B cell (primary cell): ENCODE results near the gene NAIF1. TPM values are rescaled to one million over a fixed set of nuclear protein-coding genes. Genes with fewer than 3 reads are reported as not detected.

Source experiments
- ATAC-seq: fragments of 200-7000 bp; cut with Tn5 transposase; one replicate; pipeline ENCODE4 v1.10.0; 2021; ENCODE audit warnings: low read depth, mild to moderate bottlenecking, moderate number of reproducible peaks, moderate library complexity
- CTCF ChIA-PET: fragments of 350-600 bp; sonication (Branson Sonifier 250); formaldehyde crosslinking; loops from one replicate; lab custom pipeline; 2021; ENCODE audit warnings: antibody characterized with exemption, inconsistent platforms; lab: Charles Lee
- POLR2A ChIA-PET: fragments of 350-600 bp; sonication (Branson Sonifier 250); formaldehyde crosslinking; loops from one replicate; lab custom pipeline; 2021; ENCODE audit warnings: antibody characterized with exemption; lab: Charles Lee
- DNase-seq: peaks from one replicate; pipeline ENCODE4 v3.0.0; 2013
- H2AFZ ChIP-seq: 2 replicates; pipeline ENCODE4 v1.6.1; 2012; ENCODE audit warnings: mild to moderate bottlenecking, low read depth, low read length; ENCODE audit not compliant: insufficient read depth, poor library complexity, severe bottlenecking
- H3K27ac ChIP-seq, 2 donors: 1 replicate in 1 of 2; 2 replicates in 1 of 2; pipeline ENCODE4 v1.5.1; 2012 to 2013; ENCODE audit warnings: low read length in 2 of 2, mild to moderate bottlenecking in 2 of 2, moderate library complexity in 1 of 2
- H3K27me3 ChIP-seq, 4 experiments: fragments of 200-600 bp in 1 of 4; sonication (generic) in 1 of 4; replicated peaks in 1 of 4; 1 replicate in 2 of 4; 2 replicates in 2 of 4; pipeline versions ENCODE4 v1.6.1 to v1.7.0; 2013 to 2016; ENCODE audit warnings: low read length in 3 of 4, mild to moderate bottlenecking in 2 of 4, mixed read lengths in 1 of 4, moderate library complexity in 1 of 4; ENCODE audit not compliant: insufficient read depth in 4 of 4, control insufficient read depth in 3 of 4; ENCODE audit errors: control extremely low read depth in 1 of 4
- H3K36me3 ChIP-seq, 2 experiments: replicated peaks in 1 of 2; 1 replicate in 1 of 2; 2 replicates in 1 of 2; pipeline versions ENCODE4 v1.6.1 to v1.7.1; 2013; ENCODE audit warnings: low read length in 1 of 2; ENCODE audit not compliant: insufficient read depth in 2 of 2, control insufficient read depth in 1 of 2; ENCODE audit errors: control extremely low read depth in 1 of 2, extremely low read depth in 1 of 2
- H3K4me1 ChIP-seq, 2 donors: fragments of 200-600 bp in 1 of 2; sonication (generic) in 1 of 2; 1 replicate in 1 of 2; 2 replicates in 1 of 2; pipeline versions ENCODE4 v1.5.1 to v1.6.1; 2013 to 2017; ENCODE audit warnings: low read length in 2 of 2; ENCODE audit not compliant: control insufficient read depth in 2 of 2, insufficient read depth in 2 of 2
- H3K4me2 ChIP-seq: replicated peaks from 2 replicates; pipeline ENCODE3; 2012; ENCODE audit warnings: mild to moderate bottlenecking, low read depth, low read length; ENCODE audit not compliant: poor library complexity, severe bottlenecking
- H3K4me3 ChIP-seq, 5 experiments: fragments of 200-600 bp in 1 of 5; sonication (generic) in 1 of 5; 1 replicate in 3 of 5; 2 replicates in 2 of 5; pipeline versions ENCODE4 v1.5.1 to v1.7.0; 2011 to 2016; ENCODE audit warnings: low read length in 4 of 5, mild to moderate bottlenecking in 4 of 5, low read depth in 2 of 5, control low read depth in 1 of 5, moderate library complexity in 1 of 5; ENCODE audit not compliant: insufficient read depth in 1 of 5; ENCODE audit errors: control extremely low read depth in 1 of 5, extremely low read depth in 1 of 5
- H3K79me2 ChIP-seq: fragments of 200-600 bp; sonication (generic); one replicate; pipeline ENCODE4 v1.6.0; 2016; ENCODE audit warnings: low read length; ENCODE audit not compliant: control insufficient read depth, insufficient read depth
- H3K9ac ChIP-seq: fragments of 200-600 bp; sonication (generic); 2 replicates; pipeline ENCODE4 v1.6.1; 2017; ENCODE audit warnings: mild to moderate bottlenecking, low read length, moderate library complexity
- H3K9me3 ChIP-seq, 3 donors: one replicate each; pipeline versions ENCODE4 v1.6.1 to v1.7.1; 2013; ENCODE audit warnings: low read length in 2 of 3; ENCODE audit not compliant: control insufficient read depth in 2 of 3, insufficient read depth in 1 of 3; ENCODE audit errors: control extremely low read depth in 1 of 3
- H4K20me1 ChIP-seq: 2 replicates; pipeline ENCODE4 v1.6.0; 2012; ENCODE audit warnings: mild to moderate bottlenecking, low read length; ENCODE audit not compliant: insufficient read depth, control insufficient read depth, poor library complexity, severe bottlenecking
- H3K27ac Mint-ChIP-seq: one replicate; pipeline ENCODE4 v1.8.0; 2021; ENCODE audit warnings: mixed read lengths
- H3K27me3 Mint-ChIP-seq: one replicate; pipeline ENCODE4 v1.8.0; 2021; ENCODE audit warnings: mixed read lengths
- H3K4me1 Mint-ChIP-seq: one replicate; pipeline ENCODE4 v1.8.0; 2021; ENCODE audit warnings: mixed read lengths
- H3K4me3 Mint-ChIP-seq: one replicate; pipeline ENCODE4 v1.8.0; 2021; ENCODE audit warnings: mixed read lengths
- H3K9me3 Mint-ChIP-seq: one replicate; pipeline ENCODE4 v1.8.0; 2022; ENCODE audit warnings: mixed read lengths; ENCODE audit not compliant: insufficient read depth
- EZH2 ChIP-seq: IDR thresholded peaks from 2 replicates; pipeline ENCODE4 v1.6.1; 2012; ENCODE audit warnings: borderline replicate concordance, low read depth, mild to moderate bottlenecking, moderate library complexity, low read length; ENCODE audit not compliant: insufficient read depth, poor library complexity, severe bottlenecking
- WGBS: methylation state at CpG from one replicate; pipeline ENCODE4 v1.1.5; 2013; ENCODE audit warnings: missing lambda C conversion rate; ENCODE audit not compliant: insufficient coverage; 5-methylcytosine and 5-hydroxymethylcytosine counted together
- intact Hi-C: fragments of 100-400 bp; cut with micrococcal nuclease; formaldehyde crosslinking; loops from one replicate; pipeline ENCODE4 v1.10.0; 2022
- polyA plus RNA-seq: library from polyadenylated mRNA; depleted of rRNA; stranded (reverse); fragments of >200 nt; gene quantifications from 2 replicates; pipeline ENCODE4 v1.2.3, GENCODE V29; 2012
- total RNA-seq, 2 donors: library from RNA; stranded (reverse); fragments of 120-200 nt in 1 of 2; gene quantifications; 1 replicate in 1 of 2; 2 replicates in 1 of 2; pipeline versions ENCODE4 v1.2.3 to v1.2.4, GENCODE V29; 2013 to 2022
- TF ChIP-seq, protein P1 (sequence below): fragments of 200-600 bp; IDR thresholded peaks from one replicate; pipeline ENCODE4 v1.8.0; 2022; ENCODE audit warnings: antibody characterized with exemption, mild to moderate bottlenecking

NAIF1 gene
- total and polyA plus RNA-seq, 2 donors (not counting 1 experiment from before 2014, with no cell fraction given): 11.4 to 16.6 TPM

DNA sequence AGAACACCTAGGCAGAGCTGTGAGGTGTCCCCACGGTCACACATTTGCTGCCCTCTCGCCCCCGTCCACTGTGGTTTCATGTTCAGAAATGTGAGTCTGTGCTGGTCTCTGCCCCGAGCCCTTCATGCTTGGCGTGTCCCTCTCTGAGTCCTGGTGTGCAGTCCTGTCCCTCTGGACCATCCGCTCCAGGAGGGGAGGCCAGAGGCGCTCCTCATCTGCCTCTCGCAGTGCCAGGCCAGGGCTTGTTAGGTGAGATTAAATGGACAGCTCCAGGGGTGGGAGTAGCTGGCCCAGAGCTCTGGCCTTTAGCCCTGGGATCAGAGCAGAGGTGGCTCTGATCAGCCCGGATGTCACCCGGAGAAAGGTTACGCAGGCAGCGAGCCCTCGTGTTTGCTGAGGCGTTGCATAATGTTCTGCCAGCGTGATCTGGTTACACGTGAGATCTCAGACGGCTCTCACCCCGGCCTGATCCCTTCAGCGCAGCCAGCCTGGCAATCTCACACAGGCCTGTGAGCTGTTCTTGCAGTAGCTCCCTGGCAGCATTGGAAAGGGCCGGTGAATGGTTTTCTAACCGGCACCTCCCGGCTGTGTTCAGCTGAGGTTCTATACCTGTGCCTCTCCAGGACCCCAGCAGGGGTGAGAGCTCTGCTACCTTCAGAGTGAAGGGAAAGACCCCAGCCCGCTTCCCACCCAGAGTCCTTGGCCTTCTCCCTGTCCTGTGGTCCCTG is 35.9 kb upstream of the NAIF1 start:
- H3K9ac ChIP-seq: no peak overlapping the region
- peaks cover 60% of the 10 kb centered on the region for H4K20me1 ChIP-seq
- no peak overlapping the region for H3K27ac Mint-ChIP-seq
- ChIA-PET POLR2A (interaction anchor here (0.6 kb wide), 1 partner anchor 186 kb away, joined by 4 read pairs; the partner anchor contains the start of gene ST6GALNAC4), CTCF (interaction anchor here (1.1 to 1.4 kb wide), 3 partner anchors 11 to 159 kb away, joined by 3 to 5 read pairs (median 4); no protein-coding TSS in a partner anchor)
- ATAC-seq (no peak), DNase-seq (no peak)
- peaks cover 0 to 7% of the 10 kb centered on the region in 2 donors for H3K4me1 ChIP-seq
- H3K27ac ChIP-seq: no peak overlapping the region
- H3K79me2 ChIP-seq: peaks cover 52% of the 10 kb centered on the region
- no peak overlapping the region for H3K4me2 ChIP-seq
- no peaks in the 10 kb centered on the region for H3K27me3 ChIP-seq
- H3K4me3 ChIP-seq: no peak overlapping the region
- no peaks in the 10 kb centered on the region for H3K9me3 ChIP-seq
- WGBS: 96% methylated on average over 22 of the region's 23 CpGs
- H3K4me1 Mint-ChIP-seq: peaks cover 4% of the 10 kb centered on the region
- H3K4me3 Mint-ChIP-seq: no peak overlapping the region
- H3K9me3 Mint-ChIP-seq: no peaks in the 10 kb centered on the region
- no peak overlapping the region for H2AFZ ChIP-seq
- TF ChIP-seq, protein P1, sequence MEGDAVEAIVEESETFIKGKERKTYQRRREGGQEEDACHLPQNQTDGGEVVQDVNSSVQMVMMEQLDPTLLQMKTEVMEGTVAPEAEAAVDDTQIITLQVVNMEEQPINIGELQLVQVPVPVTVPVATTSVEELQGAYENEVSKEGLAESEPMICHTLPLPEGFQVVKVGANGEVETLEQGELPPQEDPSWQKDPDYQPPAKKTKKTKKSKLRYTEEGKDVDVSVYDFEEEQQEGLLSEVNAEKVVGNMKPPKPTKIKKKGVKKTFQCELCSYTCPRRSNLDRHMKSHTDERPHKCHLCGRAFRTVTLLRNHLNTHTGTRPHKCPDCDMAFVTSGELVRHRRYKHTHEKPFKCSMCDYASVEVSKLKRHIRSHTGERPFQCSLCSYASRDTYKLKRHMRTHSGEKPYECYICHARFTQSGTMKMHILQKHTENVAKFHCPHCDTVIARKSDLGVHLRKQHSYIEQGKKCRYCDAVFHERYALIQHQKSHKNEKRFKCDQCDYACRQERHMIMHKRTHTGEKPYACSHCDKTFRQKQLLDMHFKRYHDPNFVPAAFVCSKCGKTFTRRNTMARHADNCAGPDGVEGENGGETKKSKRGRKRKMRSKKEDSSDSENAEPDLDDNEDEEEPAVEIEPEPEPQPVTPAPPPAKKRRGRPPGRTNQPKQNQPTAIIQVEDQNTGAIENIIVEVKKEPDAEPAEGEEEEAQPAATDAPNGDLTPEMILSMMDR: no peak
- no peak for TF ChIP-seq EZH2
- intact Hi-C loops: no loop called here
- peaks cover 5 to 61% of the 10 kb centered on the region in 2 experiments for H3K36me3 ChIP-seq
- no peaks in the 10 kb centered on the region for H3K27me3 Mint-ChIP-seq

DNA sequence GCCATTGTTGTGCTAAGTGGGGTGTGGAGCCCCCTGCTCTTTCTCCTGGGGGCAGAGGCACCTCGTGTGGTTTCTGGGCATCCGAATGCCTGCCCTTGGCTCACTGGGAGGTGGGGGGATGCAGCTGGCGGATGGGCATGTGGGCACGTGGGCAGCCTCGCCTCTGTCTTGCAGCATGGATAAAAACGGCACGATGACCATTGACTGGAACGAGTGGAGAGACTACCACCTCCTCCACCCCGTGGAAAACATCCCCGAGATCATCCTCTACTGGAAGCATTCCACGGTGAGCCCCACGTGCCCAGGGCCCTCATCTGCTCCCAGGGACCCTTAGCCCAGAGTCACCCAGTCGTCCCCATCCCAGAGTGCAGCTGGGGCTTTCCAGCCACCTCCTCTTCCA is 35.1 kb upstream of the NAIF1 start:
- CTCF ChIA-PET: interaction anchor here (1.1 to 1.4 kb wide), 3 partner anchors 10 to 158 kb away, joined by 3 to 5 read pairs (median 4); no protein-coding TSS in a partner anchor
- no peaks in the 10 kb centered on the region for H3K9me3 Mint-ChIP-seq
- H3K9ac ChIP-seq: no peak overlapping the region
- no peaks in the 10 kb centered on the region for H3K27me3 Mint-ChIP-seq
- H3K36me3 ChIP-seq: peaks cover 2 to 52% of the 10 kb centered on the region in 2 experiments
- 94% methylated on average over 13 of the region's 13 CpGs for WGBS
- H3K27ac ChIP-seq: no peak overlapping the region
- no peak overlapping the region for H3K27ac Mint-ChIP-seq
- intact Hi-C loops: no loop called here
- no peaks in the 10 kb centered on the region for H3K27me3 ChIP-seq
- H3K9me3 ChIP-seq: no peaks in the 10 kb centered on the region
- no peak for ATAC-seq
- H3K4me2 ChIP-seq: no peak overlapping the region
- H3K79me2 ChIP-seq: peaks cover 60% of the 10 kb centered on the region
- H3K4me1 Mint-ChIP-seq: peaks cover 4% of the 10 kb centered on the region
- peaks cover 0 to 10% of the 10 kb centered on the region in 2 donors for H3K4me1 ChIP-seq
- TF ChIP-seq, protein P1: no peak
- no peak for TF ChIP-seq EZH2
- no peak overlapping the region for H2AFZ ChIP-seq
- H4K20me1 ChIP-seq: peaks cover 67% of the 10 kb centered on the region
- no peak overlapping the region for H3K4me3 Mint-ChIP-seq
- DNase-seq: no peak
- H3K4me3 ChIP-seq: no peak overlapping the region
- POLR2A ChIA-PET: no interaction called here
